ENCODE data around the gene SSTR3.

DNA sequence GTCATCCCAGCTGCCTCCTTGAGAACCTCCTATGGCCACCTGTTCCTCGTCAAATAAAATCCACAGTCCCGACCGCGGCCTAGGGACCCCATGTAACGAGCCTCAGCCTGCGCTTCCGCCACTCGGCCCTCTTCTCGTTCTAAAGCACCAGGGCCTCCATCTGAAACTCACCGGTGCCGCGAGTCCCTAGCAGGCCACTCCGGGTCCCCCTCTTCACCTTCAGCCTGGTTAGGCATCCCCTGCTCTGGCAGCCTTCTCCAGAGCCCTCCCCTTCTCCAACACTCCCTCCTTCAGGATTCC, 2.4 kb upstream of the SSTR3 start:
- TF ChIP-seq, protein P1, sequence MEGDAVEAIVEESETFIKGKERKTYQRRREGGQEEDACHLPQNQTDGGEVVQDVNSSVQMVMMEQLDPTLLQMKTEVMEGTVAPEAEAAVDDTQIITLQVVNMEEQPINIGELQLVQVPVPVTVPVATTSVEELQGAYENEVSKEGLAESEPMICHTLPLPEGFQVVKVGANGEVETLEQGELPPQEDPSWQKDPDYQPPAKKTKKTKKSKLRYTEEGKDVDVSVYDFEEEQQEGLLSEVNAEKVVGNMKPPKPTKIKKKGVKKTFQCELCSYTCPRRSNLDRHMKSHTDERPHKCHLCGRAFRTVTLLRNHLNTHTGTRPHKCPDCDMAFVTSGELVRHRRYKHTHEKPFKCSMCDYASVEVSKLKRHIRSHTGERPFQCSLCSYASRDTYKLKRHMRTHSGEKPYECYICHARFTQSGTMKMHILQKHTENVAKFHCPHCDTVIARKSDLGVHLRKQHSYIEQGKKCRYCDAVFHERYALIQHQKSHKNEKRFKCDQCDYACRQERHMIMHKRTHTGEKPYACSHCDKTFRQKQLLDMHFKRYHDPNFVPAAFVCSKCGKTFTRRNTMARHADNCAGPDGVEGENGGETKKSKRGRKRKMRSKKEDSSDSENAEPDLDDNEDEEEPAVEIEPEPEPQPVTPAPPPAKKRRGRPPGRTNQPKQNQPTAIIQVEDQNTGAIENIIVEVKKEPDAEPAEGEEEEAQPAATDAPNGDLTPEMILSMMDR (IDR thresholded peaks at IDR 0.05) = no peak
- TF ChIP-seq NR2C2 (CRISPR knock-in tag; IDR thresholded peaks at IDR 0.05) (no peak), ZNF317 (CRISPR knock-in tag; IDR thresholded peaks at IDR 0.05; ENCODE audit: borderline replicate concordance, low read depth) (no peak)
- TF ChIP-seq, protein P2, sequence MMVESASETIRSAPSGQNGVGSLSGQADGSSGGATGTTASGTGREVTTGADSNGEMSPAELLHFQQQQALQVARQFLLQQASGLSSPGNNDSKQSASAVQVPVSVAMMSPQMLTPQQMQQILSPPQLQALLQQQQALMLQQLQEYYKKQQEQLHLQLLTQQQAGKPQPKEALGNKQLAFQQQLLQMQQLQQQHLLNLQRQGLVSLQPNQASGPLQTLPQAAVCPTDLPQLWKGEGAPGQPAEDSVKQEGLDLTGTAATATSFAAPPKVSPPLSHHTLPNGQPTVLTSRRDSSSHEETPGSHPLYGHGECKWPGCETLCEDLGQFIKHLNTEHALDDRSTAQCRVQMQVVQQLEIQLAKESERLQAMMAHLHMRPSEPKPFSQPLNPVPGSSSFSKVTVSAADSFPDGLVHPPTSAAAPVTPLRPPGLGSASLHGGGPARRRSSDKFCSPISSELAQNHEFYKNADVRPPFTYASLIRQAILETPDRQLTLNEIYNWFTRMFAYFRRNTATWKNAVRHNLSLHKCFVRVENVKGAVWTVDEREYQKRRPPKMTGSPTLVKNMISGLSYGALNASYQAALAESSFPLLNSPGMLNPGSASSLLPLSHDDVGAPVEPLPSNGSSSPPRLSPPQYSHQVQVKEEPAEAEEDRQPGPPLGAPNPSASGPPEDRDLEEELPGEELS (CRISPR knock-in tag; IDR thresholded peaks at IDR 0.05) = no peak
- TF ChIP-seq, protein P3, sequence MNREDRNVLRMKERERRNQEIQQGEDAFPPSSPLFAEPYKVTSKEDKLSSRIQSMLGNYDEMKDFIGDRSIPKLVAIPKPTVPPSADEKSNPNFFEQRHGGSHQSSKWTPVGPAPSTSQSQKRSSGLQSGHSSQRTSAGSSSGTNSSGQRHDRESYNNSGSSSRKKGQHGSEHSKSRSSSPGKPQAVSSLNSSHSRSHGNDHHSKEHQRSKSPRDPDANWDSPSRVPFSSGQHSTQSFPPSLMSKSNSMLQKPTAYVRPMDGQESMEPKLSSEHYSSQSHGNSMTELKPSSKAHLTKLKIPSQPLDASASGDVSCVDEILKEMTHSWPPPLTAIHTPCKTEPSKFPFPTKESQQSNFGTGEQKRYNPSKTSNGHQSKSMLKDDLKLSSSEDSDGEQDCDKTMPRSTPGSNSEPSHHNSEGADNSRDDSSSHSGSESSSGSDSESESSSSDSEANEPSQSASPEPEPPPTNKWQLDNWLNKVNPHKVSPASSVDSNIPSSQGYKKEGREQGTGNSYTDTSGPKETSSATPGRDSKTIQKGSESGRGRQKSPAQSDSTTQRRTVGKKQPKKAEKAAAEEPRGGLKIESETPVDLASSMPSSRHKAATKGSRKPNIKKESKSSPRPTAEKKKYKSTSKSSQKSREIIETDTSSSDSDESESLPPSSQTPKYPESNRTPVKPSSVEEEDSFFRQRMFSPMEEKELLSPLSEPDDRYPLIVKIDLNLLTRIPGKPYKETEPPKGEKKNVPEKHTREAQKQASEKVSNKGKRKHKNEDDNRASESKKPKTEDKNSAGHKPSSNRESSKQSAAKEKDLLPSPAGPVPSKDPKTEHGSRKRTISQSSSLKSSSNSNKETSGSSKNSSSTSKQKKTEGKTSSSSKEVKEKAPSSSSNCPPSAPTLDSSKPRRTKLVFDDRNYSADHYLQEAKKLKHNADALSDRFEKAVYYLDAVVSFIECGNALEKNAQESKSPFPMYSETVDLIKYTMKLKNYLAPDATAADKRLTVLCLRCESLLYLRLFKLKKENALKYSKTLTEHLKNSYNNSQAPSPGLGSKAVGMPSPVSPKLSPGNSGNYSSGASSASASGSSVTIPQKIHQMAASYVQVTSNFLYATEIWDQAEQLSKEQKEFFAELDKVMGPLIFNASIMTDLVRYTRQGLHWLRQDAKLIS (CRISPR knock-in tag; IDR thresholded peaks at IDR 0.05; ENCODE audit: borderline replicate concordance) = no peak
- TF ChIP-seq, protein P4, sequence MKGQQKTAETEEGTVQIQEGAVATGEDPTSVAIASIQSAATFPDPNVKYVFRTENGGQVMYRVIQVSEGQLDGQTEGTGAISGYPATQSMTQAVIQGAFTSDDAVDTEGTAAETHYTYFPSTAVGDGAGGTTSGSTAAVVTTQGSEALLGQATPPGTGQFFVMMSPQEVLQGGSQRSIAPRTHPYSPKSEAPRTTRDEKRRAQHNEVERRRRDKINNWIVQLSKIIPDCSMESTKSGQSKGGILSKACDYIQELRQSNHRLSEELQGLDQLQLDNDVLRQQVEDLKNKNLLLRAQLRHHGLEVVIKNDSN (CRISPR knock-in tag; IDR thresholded peaks at IDR 0.05) = no peak
- TF ChIP-seq, protein P5, sequence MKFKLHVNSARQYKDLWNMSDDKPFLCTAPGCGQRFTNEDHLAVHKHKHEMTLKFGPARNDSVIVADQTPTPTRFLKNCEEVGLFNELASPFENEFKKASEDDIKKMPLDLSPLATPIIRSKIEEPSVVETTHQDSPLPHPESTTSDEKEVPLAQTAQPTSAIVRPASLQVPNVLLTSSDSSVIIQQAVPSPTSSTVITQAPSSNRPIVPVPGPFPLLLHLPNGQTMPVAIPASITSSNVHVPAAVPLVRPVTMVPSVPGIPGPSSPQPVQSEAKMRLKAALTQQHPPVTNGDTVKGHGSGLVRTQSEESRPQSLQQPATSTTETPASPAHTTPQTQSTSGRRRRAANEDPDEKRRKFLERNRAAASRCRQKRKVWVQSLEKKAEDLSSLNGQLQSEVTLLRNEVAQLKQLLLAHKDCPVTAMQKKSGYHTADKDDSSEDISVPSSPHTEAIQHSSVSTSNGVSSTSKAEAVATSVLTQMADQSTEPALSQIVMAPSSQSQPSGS (CRISPR knock-in tag; IDR thresholded peaks at IDR 0.05; ENCODE audit: borderline replicate concordance, low read depth) = no peak

Data from WTC11 (cell line).